ENCODE data around the gene MYO9B.
A peak's percentile ranks its signal among the peaks of the same experiment; 100 is the strongest.
"Not testable (repeated sequence)": the region's sequence is repeated elsewhere in the genome, so short reads cannot be mapped to it uniquely, and the experiment has no call there.

The MYO9B gene

GRCh38 chr19:17091758-17092333 is 16.3 kb downstream of the MYO9B start:
- DNase-seq (ENCODE audit: low read depth) = no peak

GRCh38 chr19:17092696-17093095 is 17.1 kb downstream of the MYO9B start:
- no peak for DNase-seq (ENCODE audit: low read depth)

GRCh38 chr19:17094694-17095093 is 19.1 kb downstream of the MYO9B start:
- DNase-seq (ENCODE audit: low read depth) = not testable (repeated sequence)

GRCh38 chr19:17095141-17095919 is 19.8 kb downstream of the MYO9B start:
- DNase-seq (ENCODE audit: low read depth) = no peak

GRCh38 chr19:17097593-17098126 is 22.1 kb downstream of the MYO9B start:
- no peak for DNase-seq (ENCODE audit: low read depth)

- no peak for DNase-seq (ENCODE audit: low read depth)
These were observed 22.7 kb downstream of the MYO9B start for GRCh38 chr19:17098326-17098725.

- no peak for DNase-seq (ENCODE audit: low read depth)
These were observed 26.4 kb downstream of the MYO9B start for GRCh38 chr19:17101686-17102628.

- no peak for DNase-seq (ENCODE audit: low read depth)
These were observed 27.6 kb downstream of the MYO9B start for GRCh38 chr19:17103177-17103576.

GRCh38 chr19:17104679-17105078 is 29.1 kb downstream of the MYO9B start:
- DNase-seq (ENCODE audit: low read depth) = no peak

GRCh38 chr19:17105556-17105955 is 30.0 kb downstream of the MYO9B start:
- DNase-seq (ENCODE audit: low read depth) = no peak

- not testable (repeated sequence) for DNase-seq (ENCODE audit: low read depth)
These were observed 31.4 kb downstream of the MYO9B start for GRCh38 chr19:17106964-17107363.

GRCh38 chr19:17107546-17108452 is 32.2 kb downstream of the MYO9B start:
- DNase-seq (ENCODE audit: low read depth) = peak; percentile 97

- DNase-seq (ENCODE audit: low read depth) = no peak
These were observed 32.8 kb downstream of the MYO9B start for GRCh38 chr19:17108453-17108784.

- no peak for DNase-seq (ENCODE audit: low read depth)
These were observed 33.7 kb downstream of the MYO9B start for GRCh38 chr19:17109300-17109699.

- DNase-seq (ENCODE audit: low read depth) = no peak
These were observed 34.5 kb downstream of the MYO9B start for GRCh38 chr19:17109962-17110598.

GRCh38 chr19:17110599-17110966 is 35.0 kb downstream of the MYO9B start:
- DNase-seq (ENCODE audit: low read depth) = no peak

- no peak for DNase-seq (ENCODE audit: low read depth)
These were observed 36.2 kb downstream of the MYO9B start for GRCh38 chr19:17111766-17112165.

- DNase-seq (ENCODE audit: low read depth) = no peak
These were observed 36.7 kb downstream of the MYO9B start for GRCh38 chr19:17112271-17112670.

- DNase-seq (ENCODE audit: low read depth) = no peak
These were observed 37.1 kb downstream of the MYO9B start for GRCh38 chr19:17112700-17113099.

- DNase-seq (ENCODE audit: low read depth) = no peak
These were observed 37.7 kb downstream of the MYO9B start for GRCh38 chr19:17113127-17113785.

All from GM04503 (cell line).